ENCODE data around the gene PSMD14. TPM values are rescaled to one million over a fixed set of nuclear protein-coding genes. Genes with fewer than 3 reads are reported as not detected.
"Not testable (repeated sequence)": the region's sequence is repeated elsewhere in the genome, so short reads cannot be mapped to it uniquely, and the experiment has no call there.

The PSMD14 gene
- total RNA-seq, 1 experiment from 2014 or later: 118 TPM

- H3K27me3 ChIP-seq (ENCODE audit: insufficient read depth, low read length); H3K9me2 ChIP-seq (ENCODE audit: insufficient read depth); DNase-seq (ENCODE audit: low read depth, low spot score); H3K4me3 ChIP-seq (replicated peaks in 1 of 2; ENCODE audit: low read depth in 1 of 2, low read length in 2 of 2); H4K20me1 ChIP-seq (ENCODE audit: insufficient read depth); CTCF ChIA-PET; H3K4me2 ChIP-seq (ENCODE audit: low read length); H3K9ac ChIP-seq (ENCODE audit: low read length); POLR2A ChIA-PET; H3K9me3 ChIP-seq (ENCODE audit: control insufficient read depth in 1 of 2, insufficient read depth in 1 of 2, low read depth in 1 of 2, low read length in 2 of 2); BruUV-seq (replicated peaks); H3K27ac ChIP-seq (ENCODE audit: low read depth, low read length); H3K4me1 ChIP-seq (ENCODE audit: control insufficient read depth in 1 of 2, insufficient read depth in 2 of 2, low read length in 2 of 2); H2AFZ ChIP-seq (ENCODE audit: low read depth, low read length, poor library complexity, severe bottlenecking); H3K36me3 ChIP-seq (ENCODE audit: control insufficient read depth in 1 of 2, insufficient read depth in 2 of 2, low read length in 2 of 2); intact Hi-C loops (cut with micrococcal nuclease): not testable (repeated sequence)
- peak; percentile 36; the same call in 1 of the 2 replicates for ATAC-seq
- RAD21 ChIA-PET (ENCODE audit: low non-redundant PET in 1 of 2, low total read pairs in 2 of 2, uncharacterized antibody in 2 of 2, unreplicated experiment in 2 of 2): interaction anchor here in 1 of 2 experiments (0.6 kb wide), 1 partner anchor 26 kb away, joined by 3 read pairs; no protein-coding TSS in a partner anchor
- H3K79me2 ChIP-seq (ENCODE audit: insufficient read depth, low read length): peaks cover 100% of the 10 kb centered on the region
These were observed 52.0 kb downstream of the PSMD14 start for GRCh38 chr2:161360095-161360654.

DNA sequence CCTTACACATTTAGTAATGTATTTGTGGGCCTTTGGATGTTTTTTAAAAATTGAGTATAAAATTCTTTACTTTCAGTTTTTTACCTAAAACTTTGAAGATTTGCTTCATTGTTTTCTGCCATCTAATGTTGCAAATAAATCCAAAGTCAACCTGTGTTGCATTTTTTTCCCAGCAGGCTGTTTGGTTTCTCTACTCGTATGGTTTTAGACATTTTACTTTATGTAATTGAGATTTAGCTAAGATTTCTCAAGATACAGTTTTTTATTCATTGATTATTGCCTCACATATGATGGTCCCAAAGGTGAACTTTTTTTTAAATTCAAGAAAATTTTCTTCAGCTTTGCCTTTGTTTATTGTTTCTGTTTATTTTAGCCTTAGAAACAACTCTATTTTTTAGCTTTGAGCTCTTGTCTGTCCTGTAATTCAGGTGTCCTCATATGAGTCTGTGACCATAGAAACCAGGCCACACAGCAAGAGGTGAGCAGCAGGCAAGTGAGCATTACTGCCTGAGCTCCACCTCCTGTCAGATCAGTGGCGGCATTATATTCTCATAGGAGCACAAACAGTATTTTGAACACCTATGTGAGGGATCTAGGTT is 54.4 kb downstream of the PSMD14 start:
- DNase-seq (ENCODE audit: low read depth, low spot score): no peak
- Histone ChIP-seq H3K9ac (ENCODE audit: low read length) (no peak overlapping the region), H3K79me2 (ENCODE audit: insufficient read depth, low read length) (peaks cover 100% of the 10 kb centered on the region), H3K36me3 (ENCODE audit: control insufficient read depth in 1 of 2, insufficient read depth in 2 of 2, low read length in 2 of 2) (no peaks in the 10 kb centered on the region; a peak in 1 of 4 replicates), H4K20me1 (ENCODE audit: insufficient read depth) (peaks cover 8% of the 10 kb centered on the region; the same call in 1 of the 2 replicates), H3K4me2 (ENCODE audit: low read length) (no peak overlapping the region), H3K9me3 (ENCODE audit: control insufficient read depth in 1 of 2, insufficient read depth in 1 of 2, low read depth in 1 of 2, low read length in 2 of 2) (peaks cover 0 to 3% of the 10 kb centered on the region in 2 experiments; a peak in 2 of 4 replicates), H2AFZ (ENCODE audit: low read depth, low read length, poor library complexity, severe bottlenecking) (no peak overlapping the region), H3K27ac (ENCODE audit: low read depth, low read length) (no peak overlapping the region), H3K4me1 (ENCODE audit: control insufficient read depth in 1 of 2, insufficient read depth in 2 of 2, low read length in 2 of 2) (no peaks in the 10 kb centered on the region), H3K9me2 (ENCODE audit: insufficient read depth) (no peaks in the 10 kb centered on the region), H3K27me3 (ENCODE audit: insufficient read depth, low read length) (no peaks in the 10 kb centered on the region), H3K4me3 (replicated peaks in 1 of 2; ENCODE audit: low read depth in 1 of 2, low read length in 2 of 2) (no peak overlapping the region)
- intact Hi-C loops (cut with micrococcal nuclease): no loop called here
- ChIA-PET POLR2A (no interaction called here), RAD21 (ENCODE audit: low non-redundant PET in 1 of 2, low total read pairs in 2 of 2, uncharacterized antibody in 2 of 2, unreplicated experiment in 2 of 2) (no interaction called here), CTCF (no interaction called here)
- no peak for ATAC-seq
- BruUV-seq (replicated peaks): no TSS peak
- TF ChIP-seq ZFX (IDR thresholded peaks at IDR 0.05) (no peak), POLR2A (IDR thresholded peaks at IDR 0.05; ENCODE audit: borderline replicate concordance, extremely low read depth, insufficient read depth, insufficient read length) (no peak), EGR1 (IDR thresholded peaks at IDR 0.05; ENCODE audit: low read depth) (no peak), CTCF (IDR thresholded peaks at IDR 0.05 in 2 of 3, conservative IDR thresholded peaks at IDR 0.05 in 1 of 3; ENCODE audit: borderline replicate concordance in 1 of 3, insufficient read depth in 1 of 3, low read depth in 2 of 3, low read length in 2 of 3) (no peak), EZH2 (IDR thresholded peaks at IDR 0.05) (no peak), MAX (IDR thresholded peaks at IDR 0.05) (no peak), SP1 (IDR thresholded peaks at IDR 0.05; ENCODE audit: low read depth) (no peak), CEBPB (IDR thresholded peaks at IDR 0.05; ENCODE audit: low read depth) (no peak), YY1 (IDR thresholded peaks at IDR 0.05; ENCODE audit: extremely low read depth, insufficient replicate concordance, low read depth, low read length) (no peak)
- TF ChIP-seq, protein P1, sequence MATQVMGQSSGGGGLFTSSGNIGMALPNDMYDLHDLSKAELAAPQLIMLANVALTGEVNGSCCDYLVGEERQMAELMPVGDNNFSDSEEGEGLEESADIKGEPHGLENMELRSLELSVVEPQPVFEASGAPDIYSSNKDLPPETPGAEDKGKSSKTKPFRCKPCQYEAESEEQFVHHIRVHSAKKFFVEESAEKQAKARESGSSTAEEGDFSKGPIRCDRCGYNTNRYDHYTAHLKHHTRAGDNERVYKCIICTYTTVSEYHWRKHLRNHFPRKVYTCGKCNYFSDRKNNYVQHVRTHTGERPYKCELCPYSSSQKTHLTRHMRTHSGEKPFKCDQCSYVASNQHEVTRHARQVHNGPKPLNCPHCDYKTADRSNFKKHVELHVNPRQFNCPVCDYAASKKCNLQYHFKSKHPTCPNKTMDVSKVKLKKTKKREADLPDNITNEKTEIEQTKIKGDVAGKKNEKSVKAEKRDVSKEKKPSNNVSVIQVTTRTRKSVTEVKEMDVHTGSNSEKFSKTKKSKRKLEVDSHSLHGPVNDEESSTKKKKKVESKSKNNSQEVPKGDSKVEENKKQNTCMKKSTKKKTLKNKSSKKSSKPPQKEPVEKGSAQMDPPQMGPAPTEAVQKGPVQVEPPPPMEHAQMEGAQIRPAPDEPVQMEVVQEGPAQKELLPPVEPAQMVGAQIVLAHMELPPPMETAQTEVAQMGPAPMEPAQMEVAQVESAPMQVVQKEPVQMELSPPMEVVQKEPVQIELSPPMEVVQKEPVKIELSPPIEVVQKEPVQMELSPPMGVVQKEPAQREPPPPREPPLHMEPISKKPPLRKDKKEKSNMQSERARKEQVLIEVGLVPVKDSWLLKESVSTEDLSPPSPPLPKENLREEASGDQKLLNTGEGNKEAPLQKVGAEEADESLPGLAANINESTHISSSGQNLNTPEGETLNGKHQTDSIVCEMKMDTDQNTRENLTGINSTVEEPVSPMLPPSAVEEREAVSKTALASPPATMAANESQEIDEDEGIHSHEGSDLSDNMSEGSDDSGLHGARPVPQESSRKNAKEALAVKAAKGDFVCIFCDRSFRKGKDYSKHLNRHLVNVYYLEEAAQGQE (IDR thresholded peaks at IDR 0.05; ENCODE audit: low read depth): no peak

All from HCT116 (cell line).